HG03196 (cell line): ENCODE data around the gene MRPL22.
"Not testable (repeated sequence)": the region's sequence is repeated elsewhere in the genome, so short reads cannot be mapped to it uniquely, and the experiment has no call there.

Source experiments
- ATAC-seq: cut with Tn5 transposase; IDR thresholded peaks from one replicate; pipeline ENCODE4 v1.9.1; 2021; ENCODE audit not compliant: unreplicated experiment

MRPL22 gene

DNA sequence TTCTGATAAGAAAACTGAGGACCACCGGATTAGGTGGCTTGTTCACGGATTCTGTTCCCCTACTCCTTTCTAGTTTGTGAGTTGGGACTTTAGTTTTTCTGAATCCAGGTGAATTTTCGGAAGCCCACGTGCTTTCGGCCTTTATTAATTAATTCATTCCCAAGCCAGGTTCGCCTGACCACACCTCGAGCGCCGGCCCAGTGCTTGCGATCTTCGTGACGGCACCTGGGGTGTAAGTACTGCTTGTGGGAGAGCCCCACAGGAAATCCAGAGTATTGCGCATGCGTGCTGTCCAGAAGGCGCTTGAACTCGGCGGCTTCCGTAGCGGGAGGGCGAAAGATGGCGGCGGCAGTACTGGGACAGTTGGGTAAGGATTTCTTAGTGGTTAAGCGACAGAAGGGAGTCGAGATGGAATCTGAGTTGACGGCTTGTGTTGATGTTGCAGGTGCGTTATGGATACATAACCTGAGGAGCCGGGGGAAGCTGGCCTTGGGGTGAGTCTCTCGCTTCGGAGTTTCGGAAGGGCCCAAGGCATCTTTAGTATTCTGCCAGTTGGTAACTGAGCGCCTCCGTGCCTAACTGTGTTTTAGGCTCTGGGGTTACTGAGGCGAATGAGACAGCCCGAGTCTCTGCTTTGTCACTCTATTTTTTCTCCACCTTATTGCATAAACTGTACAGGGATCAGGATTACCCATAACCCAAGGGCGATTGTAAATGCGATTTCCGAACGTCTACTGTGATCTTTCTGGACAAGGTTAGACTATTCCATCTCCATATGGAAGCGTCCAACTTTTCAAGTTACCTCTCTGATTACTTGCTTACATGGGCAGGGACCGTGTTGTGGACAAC is at the start of gene MRPL22:
Gene MRPL22 (plus strand): TSS at position 302 of the 849 bp plus-strand sequence. CDS start 38 bp downstream, at position 340.
- ATAC-seq: peak; percentile 61

DNA sequence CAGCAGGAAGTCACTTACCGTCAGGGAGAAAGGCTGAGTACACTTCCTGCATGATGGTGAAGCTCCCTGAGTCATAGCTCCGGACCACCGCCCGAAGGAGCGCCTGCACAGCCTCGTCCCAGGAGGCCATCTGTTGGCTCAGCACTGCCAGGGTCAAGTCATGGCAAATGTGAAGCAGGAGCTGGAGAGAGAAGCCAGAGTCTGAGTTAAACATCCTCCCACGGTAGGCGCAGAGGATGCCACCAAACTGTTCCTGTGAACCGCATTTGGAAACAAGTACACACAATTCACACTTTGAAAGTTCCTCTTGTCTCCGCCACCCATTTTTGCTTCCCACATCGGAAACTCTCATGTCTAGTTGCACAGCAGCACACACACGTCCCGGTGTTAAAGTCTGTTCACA is 48.5 kb upstream of the MRPL22 start:
- no peak for ATAC-seq

DNA sequence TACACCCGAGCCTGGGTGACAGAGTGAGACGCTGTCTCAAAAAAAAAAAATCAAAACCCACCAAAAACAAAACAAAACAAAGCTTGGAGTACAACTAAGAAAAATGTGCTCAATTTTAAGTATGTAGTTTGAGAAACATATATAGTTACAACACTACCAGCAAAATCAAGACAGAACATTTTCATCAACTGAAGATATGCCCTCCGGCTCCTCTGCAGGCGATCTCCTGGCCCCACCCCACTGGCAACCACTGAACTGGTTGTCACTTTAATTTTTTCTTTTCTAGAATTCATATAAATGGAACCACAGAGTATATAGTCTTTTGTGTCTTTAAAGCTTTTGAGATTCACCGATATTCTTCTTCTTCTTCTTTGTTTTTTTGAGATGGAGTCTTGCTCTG is 47.5 kb upstream of the MRPL22 start:
- ATAC-seq: no peak

DNA sequence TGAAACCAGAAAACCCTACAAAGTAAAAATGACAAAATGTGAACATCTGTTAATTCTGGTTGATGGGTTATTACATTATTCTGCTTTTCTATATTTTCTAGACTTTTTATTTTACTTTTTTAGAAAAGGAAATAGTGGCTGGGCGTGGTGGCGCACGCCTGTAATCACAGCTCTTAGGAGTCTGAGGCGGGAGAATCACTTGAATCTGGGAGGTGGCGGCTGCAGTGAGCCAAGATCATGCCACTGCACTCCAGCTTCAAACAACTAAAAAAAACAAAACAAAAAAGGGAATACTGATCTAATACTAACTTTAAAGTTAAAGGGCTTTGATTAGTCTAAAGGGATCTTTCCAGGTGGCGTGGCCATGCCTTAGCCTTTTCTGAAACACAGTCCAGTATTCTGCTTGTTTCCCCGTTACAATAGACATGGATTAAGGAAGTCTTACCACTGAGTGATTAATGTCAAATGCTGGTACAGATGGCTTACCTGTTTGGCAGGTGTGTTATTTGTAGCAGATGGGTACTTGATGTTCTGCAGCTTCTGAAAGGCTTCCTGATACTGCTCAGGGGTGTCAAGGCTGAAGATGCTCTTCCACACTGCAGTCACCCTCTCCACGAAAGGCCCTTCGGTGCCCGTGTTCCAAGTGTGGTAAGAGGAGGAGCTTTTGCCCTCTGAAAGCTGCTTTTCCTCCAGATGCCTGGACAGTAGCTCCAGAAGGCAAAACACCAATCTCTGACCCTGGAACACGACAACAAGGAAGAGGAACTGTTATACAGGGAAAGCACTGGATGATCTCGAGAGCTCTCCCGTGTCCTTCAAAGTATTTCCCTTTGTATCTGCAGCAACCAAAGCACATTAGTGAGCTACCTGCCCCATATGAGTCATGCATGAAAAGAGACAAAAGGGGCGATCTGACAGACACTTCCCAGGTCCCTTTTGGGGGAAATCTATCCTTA is 45.0 kb upstream of the MRPL22 start:
- ATAC-seq: no peak

DNA sequence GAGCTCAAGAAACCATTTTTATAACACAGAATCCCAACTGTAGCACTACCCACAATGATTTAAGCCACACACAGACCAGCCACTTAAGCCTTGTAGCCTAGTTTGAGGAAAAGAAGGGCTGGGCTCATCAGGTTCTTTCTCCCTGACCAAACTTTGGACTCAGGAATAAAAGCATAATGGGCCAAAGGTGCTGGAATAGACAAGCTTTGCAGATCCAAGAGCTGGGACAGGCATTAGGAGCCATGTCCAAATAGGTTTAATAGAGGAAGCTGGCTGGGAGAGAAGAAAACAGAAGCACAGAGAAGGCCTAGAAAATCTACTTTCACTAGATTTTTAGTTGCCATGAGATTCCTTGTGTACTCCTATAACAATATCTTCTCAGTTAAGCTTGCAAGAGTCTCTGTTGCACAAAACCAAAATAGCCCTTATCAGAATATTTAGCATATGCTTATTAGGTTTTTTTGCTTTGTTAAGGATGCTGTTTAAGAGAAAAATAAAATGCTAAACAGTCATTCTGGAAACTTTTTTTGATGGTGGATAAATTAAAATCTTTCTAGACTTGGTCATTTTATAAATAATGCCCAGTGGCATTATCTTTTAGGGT is 44.2 kb upstream of the MRPL22 start:
- ATAC-seq: no peak

DNA sequence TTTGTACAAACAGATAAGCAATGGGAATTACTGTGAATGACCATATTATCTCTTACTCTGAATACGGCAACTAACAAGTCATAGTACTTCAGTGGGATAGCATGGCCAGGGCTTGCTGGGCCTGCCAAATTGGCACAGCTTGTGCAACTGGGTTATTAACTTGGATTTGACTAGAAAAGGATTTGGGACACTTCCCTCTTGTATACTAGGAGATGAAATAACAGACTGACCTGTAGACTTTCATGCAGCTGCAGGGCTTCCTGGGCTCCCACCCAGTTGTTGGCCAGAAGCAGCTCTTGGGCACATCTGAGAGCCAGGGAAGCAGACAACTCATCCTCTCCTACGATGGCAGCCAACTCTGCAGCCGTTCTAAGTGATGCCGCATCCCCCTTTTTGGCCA is 42.7 kb upstream of the MRPL22 start:
- no peak for ATAC-seq

DNA sequence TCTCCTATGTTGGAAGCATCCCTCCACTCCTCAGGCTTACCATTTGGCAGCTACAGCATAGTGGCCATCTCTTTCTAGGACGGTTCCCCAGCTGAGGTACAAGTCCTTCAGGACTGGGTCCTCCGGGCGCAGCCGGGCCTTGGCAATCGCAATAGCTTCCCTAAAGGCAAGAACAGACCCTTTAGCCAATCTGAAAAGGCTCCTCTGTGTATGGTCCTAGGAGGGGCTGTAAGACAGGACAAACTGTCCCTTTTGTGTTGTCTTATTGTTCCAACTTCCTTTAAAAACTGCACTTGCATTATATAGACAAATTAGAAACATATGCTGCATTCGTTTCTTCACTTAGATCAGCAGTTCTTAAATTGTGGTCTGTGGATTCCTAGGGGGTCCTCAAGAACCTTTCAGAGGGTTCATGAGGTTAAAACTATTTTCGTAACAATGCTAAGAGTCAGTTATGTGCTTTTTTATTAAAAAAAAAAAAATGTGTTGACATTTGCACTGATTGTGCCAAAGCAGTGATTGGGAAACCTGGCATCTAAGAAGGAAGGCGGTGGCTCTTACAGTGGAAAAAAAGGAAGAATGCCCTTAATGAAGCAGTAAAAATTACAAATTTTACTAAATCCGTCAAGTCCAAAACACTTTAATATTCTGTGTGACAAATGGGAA is 41.6 kb upstream of the MRPL22 start:
- ATAC-seq: no peak

DNA sequence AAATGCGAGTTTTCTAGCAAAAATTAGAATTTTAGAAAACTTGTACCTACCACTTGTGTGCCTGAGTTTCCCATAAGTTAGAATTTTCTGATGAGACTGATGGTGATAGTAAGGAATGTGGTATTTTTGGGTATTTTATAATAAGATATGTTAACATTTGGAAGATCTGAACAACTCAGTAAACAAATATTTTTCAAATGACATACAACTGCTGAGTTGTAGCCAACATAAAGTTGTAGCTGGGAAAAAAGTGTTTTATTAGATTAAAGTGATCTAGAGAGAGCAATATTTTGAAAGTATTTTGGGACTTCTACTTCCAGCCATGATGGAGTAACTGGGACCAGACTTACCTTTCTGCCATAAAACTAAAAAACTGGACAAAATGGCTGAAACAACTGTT is 40.8 kb upstream of the MRPL22 start:
- ATAC-seq: no peak

DNA sequence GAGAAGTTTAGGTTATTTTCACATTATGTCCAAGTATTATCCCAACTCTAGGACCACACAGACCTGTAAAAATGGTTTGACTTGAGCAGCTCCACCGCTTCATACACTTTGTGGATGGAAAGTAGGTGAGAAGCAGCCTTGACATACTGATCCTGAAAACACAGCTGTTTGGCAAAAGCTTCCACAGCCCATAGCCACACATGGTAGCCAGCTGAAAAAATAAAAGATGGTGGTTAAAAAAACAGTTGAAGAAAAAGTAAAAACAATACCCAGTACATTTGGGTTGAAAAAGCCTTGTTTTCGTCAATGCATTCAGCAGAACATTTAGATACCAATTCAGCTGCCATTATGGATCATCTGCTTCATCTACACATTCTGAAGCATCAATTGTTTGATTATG is 39.6 kb upstream of the MRPL22 start:
- no peak for ATAC-seq

DNA sequence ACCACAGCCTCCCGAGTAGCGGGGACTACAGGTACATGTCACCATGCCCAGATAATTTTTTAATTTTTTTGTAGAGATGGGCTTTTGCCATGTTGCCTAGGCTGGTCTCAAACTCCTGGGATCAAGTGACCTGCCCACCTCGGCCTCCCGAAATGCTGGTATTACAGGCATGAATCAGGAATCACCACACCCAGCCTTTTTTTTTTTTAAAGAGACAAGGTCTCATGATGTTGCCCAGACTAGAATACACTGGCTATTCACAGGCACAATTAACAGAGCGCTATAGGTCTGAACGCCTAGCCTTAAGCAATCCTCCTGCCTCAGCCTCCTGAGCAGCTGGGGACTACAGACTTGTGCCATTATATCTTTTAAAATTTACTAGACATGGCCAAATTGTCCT is 39.0 kb upstream of the MRPL22 start:
- no peak for ATAC-seq

DNA sequence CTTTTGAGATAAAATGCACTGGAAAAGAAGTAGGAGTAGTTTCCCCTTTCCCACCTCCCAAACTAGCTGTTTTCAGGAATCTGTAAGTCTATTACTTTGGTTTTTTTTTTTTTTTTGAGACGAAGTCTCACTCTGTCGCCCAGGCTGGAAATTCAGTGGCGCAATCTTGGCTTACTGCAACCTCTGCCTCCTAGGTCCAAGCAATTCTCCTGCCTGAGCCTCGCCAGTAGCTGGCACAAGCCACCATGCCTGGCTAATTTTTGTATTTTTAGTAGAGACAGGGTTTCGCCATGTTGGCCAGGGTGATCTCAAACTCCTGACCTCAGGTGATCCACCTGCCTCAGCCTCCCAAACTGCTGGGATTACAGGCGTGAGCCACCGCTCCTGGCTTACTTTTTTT is 35.3 kb upstream of the MRPL22 start:
- not testable (repeated sequence) for ATAC-seq

DNA sequence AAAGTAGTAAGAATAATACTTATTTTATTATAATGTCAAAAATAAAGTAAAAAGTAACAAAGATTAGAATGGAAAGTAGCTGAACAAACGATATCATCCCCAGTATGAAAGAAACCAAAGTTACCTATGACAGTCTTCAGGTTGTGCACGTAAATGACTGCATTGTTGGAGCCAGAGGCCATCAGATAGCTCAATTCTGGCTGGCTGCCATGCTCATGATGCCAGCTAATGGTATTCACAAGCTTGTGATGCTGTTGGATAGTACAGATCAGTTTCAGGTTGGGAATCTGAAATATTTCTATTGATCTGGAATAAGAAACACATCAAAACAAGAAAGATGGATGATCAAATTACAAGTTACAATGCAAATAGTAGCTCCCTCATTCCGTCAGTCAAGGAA is 24.0 kb upstream of the MRPL22 start:
- no peak for ATAC-seq

DNA sequence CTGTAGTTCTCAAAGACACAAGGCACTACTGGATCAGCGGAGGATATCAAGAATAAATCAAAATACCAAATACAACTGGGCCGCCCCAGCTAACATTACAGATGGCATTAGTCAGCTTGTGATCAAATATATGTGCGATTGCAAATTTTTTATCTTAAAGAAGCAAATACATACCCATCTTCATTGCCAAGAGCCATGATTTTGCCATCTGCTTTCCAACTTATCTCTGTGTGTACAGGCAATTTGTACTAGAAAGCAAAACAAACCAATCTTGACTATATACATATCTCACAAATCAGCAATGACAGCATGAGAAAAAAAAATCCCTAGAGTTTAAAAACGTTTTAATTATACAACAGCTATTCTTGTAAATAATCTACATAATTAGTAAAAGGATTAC is 23.1 kb upstream of the MRPL22 start:
- no peak for ATAC-seq

DNA sequence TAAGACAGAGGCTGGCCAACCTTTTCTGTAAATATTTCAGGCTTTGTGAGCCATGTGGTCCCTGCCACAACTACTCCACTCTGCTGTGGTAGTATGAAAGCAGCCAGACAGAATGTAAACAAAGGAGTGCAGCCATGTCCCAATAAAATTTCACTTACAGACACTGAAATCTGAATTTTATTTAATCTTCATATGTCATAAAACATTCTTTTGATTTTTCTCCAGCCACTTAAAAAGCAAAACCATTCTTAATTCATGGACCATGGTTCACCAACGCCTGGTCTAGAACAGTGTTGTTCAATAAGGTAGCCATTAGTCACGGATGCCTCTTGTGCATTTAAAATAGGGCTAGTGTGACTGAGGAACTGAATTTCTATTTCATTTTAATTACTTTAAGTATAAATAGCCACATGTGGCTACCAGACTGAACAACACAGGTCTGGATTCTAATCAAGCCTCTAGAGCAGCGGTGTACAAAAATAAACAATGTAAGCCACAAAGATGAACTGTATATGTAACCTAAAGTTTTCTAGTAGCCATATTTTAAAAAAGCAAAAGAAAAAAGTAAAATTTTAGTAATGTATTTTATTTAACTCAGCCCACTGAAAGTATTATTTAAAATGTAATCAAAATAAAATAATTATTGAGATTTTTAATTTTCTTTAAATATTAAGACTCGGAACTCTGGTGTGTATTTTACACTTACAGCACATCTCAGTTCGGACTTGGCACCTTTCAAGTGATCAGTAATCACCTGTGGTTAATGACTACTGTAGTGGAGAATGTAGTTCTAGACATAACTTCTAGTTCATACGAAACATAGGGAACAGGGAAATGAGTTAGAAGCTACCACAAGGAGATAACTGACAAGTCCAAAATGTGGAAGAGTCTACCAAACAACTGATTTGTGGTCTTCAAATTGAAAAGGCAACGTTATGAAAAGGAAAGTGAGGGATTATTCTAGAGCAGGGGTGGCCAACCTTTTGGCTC is 17.1 kb upstream of the MRPL22 start:
- no peak for ATAC-seq

DNA sequence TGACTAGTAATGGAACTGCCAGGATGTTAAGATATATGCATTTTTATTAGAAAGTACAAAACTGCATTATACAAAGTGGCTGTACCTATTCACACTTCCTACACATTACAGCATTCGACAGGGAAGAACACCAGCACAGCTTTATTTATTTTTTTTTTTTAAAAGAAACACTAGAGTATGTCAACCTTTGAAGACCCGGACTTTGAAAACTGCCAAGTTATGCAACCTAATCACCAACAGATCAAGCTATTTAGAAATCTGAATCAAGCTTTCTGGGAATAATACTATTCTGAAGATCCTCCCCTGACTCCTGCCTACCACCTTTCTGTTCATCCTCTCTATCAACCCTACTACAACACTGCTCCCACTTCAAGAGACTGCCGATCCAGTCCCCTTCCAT is 7.3 kb upstream of the MRPL22 start:
- no peak for ATAC-seq

DNA sequence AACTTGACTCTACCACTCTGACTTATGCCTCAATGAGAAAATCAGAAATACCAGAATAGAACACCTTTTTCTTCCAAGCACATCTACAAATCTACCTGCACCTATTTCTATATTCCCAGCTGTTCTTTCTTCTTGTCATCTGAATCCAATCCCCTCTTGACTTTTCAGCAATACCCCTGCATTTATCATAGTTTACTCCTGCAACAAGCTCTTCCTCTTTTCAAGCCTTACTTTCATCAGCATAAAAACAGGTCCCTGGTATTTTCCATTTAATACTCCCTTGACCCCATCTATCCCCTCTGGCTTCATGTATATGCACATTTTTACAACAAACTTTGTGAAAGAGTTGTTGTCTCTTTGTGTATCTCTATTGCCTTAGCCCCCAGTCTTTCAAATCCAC is 6.0 kb upstream of the MRPL22 start:
- ATAC-seq: no peak

DNA sequence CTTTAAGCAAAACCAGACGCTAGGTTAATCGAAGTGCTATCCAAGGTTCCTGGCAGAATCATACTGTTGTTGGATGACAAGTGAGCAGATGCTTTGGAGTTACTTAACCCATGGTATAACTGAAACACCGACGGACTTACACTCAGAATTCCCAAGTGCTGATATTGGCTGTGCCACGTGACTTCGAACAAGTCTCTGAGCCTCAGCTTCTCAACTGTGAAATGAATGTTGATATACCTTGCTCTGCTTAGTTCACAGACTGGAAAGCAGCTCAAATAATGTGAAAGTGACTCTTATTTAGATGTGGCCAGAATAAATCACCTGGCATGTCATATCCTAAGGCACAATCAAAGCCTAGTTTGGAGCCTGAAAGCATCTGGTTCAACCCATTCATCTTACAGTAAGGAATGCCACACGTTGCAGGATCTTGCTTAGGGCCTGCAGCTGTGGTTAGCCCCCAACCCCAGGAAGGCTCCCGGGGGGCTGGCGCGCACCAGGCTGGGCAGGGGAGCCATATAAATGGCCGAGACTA is 3.6 kb upstream of the MRPL22 start:
- no peak for ATAC-seq

DNA sequence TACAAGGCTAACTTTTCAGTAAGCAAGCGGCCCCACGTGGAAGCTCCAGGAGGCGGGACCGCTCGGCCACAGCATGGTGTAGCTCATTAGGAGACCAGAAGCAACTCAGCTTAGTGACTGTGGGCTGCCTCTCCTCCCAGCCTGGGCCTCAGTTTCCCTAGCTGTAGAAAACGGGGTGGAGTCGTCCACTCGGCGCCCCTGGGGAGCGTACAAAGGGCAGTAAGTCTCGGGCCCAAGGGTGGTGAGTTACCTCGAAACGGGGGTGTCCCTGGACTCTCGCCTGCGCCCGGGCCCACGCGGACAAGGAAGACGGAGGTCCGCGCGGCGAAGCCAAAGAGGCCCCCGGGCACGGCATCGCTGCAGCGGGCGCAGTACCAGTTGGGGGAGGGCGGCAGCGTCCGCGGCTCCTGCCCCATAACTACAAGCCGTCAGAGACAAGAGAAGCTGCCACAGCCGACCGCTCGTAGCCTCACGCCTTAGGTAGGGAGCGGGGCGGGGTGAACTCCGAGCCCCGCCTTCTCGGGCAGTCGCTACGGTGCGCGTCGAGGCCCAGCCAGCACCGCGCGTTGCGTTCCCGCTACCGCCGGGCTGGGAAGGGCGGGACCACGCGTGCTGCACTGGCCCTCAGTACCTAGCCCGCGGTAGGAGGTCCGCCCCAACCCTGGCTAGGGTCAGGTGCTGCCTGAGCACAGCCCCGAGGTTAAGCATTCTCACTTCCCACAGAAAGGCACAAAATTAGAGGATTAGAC is 3.0 kb upstream of the MRPL22 start, which contains the start of gene GEMIN5:
Gene GEMIN5 (minus strand): TSS at position 494 of the 749 bp plus-strand sequence. CDS start 78 bp downstream, at position 416.
- peak; percentile 85 for ATAC-seq

DNA sequence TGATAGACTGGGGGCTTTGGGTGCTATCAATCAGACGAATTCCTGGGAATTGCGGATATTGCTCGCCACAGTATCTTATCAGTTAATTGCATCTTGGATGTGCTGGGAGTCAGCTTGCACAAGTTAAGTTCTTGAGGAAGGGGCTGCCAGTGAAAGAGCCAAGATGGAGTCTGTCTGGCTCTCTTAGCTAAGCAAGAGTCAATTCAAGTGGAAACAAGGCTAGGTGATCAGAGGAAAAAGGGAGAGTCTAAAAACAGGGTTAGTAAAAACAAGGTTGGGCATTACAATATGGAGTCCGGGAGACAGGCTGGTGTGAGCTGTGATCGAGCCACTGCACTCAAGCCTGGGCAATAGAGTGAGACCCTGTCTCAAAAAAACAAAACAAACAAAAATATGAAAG is 1.5 kb upstream of the MRPL22 start:
- ATAC-seq: not testable (repeated sequence)
